Measurements from ENCODE around the gene ZNF410.

The ZNF410 gene

GRCh38 chr14:73961192-73961591 lies 74.5 kb downstream of the ZNF410 start:
- in situ Hi-C loops (cut with MboI; ENCODE audit: low pct_unique_long_range_greater_than_20kb, low sequenced_read_pairs, unreplicated experiment), result no loop called here
- no peak for DNase-seq (ENCODE audit: low spot score)
- TF ChIP-seq CTCF (IDR thresholded peaks at IDR 0.05; ENCODE audit: extremely low read depth, insufficient read depth, missing control alignments), result no peak

GRCh38 chr14:73965216-73965615 lies 78.6 kb downstream of the ZNF410 start:
- TF ChIP-seq CTCF (IDR thresholded peaks at IDR 0.05; ENCODE audit: extremely low read depth, insufficient read depth, missing control alignments), result no peak
- in situ Hi-C loops (cut with MboI; ENCODE audit: low pct_unique_long_range_greater_than_20kb, low sequenced_read_pairs, unreplicated experiment), result no loop called here
- no peak for DNase-seq (ENCODE audit: low spot score)

GRCh38 chr14:73968885-73969284 lies 82.2 kb downstream of the ZNF410 start:
- TF ChIP-seq CTCF (IDR thresholded peaks at IDR 0.05; ENCODE audit: extremely low read depth, insufficient read depth, missing control alignments), result no peak
- no peak for DNase-seq (ENCODE audit: low spot score)
- in situ Hi-C loops (cut with MboI; ENCODE audit: low pct_unique_long_range_greater_than_20kb, low sequenced_read_pairs, unreplicated experiment), result no loop called here

- DNase-seq (ENCODE audit: low spot score), result no peak
- in situ Hi-C loops (cut with MboI; ENCODE audit: low pct_unique_long_range_greater_than_20kb, low sequenced_read_pairs, unreplicated experiment), result no loop called here
- TF ChIP-seq CTCF (IDR thresholded peaks at IDR 0.05; ENCODE audit: extremely low read depth, insufficient read depth, missing control alignments), result no peak
Observed at GRCh38 chr14:73973497-73973896, 86.8 kb downstream of the ZNF410 start.

GRCh38 chr14:73976125-73976524 lies 89.5 kb downstream of the ZNF410 start:
- DNase-seq (ENCODE audit: low spot score), result no peak
- TF ChIP-seq CTCF (IDR thresholded peaks at IDR 0.05; ENCODE audit: extremely low read depth, insufficient read depth, missing control alignments), result no peak
- in situ Hi-C loops (cut with MboI; ENCODE audit: low pct_unique_long_range_greater_than_20kb, low sequenced_read_pairs, unreplicated experiment), result no loop called here

- DNase-seq (ENCODE audit: low spot score), result no peak
- in situ Hi-C loops (cut with MboI; ENCODE audit: low pct_unique_long_range_greater_than_20kb, low sequenced_read_pairs, unreplicated experiment), result no loop called here
- no peak for TF ChIP-seq CTCF (IDR thresholded peaks at IDR 0.05; ENCODE audit: extremely low read depth, insufficient read depth, missing control alignments)
Observed at GRCh38 chr14:73977896-73978295, 91.2 kb downstream of the ZNF410 start.
